Measurements from ENCODE around the gene PLPP4.

Gene PLPP4

DNA sequence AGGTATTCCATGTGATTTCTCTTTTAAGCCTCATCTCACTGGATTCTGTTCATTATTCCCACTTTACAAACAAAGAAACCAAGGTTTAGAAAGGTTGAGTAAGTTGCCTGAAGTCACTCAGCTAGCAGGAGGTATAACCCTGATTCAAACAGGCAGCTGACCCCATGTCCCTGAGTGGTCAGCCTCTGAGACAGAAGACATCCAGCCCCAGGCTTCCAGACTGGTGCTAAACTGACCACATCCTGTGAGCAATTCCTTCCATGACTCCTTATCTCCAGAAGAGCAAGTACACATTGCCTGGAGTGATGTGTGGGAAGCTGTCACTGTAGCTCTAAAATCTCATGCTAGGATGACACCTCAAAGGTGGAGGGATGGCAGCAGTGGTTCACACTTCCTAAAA, 3.7 kb downstream of the PLPP4 start:
- Histone ChIP-seq H3K36me3 (replicated peaks) (no peaks in the 10 kb centered on the region), H3K27me3 (ENCODE audit: low read depth) (0 out of 2 replicates have a peak, but pooled peaks cover 4% of the 10 kb centered on the region), H3K4me1 (no peaks in the 10 kb centered on the region), H3K4me3 (no peak overlapping the region), H3K9me3 (no peaks in the 10 kb centered on the region)
- no peak for DNase-seq (ENCODE audit: low spot score in 2 of 2)
- in situ Hi-C loops (cut with MboI; ENCODE audit: low sequenced_read_pairs), result no loop called here

- no peak for DNase-seq (ENCODE audit: low spot score in 2 of 2)
- Histone ChIP-seq H3K9me3 (no peaks in the 10 kb centered on the region), H3K4me1 (no peaks in the 10 kb centered on the region), H3K4me3 (no peak overlapping the region), H3K36me3 (replicated peaks) (no peaks in the 10 kb centered on the region), H3K27me3 (ENCODE audit: low read depth) (0 out of 2 replicates have a peak, but pooled peaks cover 4% of the 10 kb centered on the region)
- in situ Hi-C loops (cut with MboI; ENCODE audit: low sequenced_read_pairs), result no loop called here
Measured at GRCh38 chr10:120462018-120462682, 5.1 kb downstream of the PLPP4 start.

DNA sequence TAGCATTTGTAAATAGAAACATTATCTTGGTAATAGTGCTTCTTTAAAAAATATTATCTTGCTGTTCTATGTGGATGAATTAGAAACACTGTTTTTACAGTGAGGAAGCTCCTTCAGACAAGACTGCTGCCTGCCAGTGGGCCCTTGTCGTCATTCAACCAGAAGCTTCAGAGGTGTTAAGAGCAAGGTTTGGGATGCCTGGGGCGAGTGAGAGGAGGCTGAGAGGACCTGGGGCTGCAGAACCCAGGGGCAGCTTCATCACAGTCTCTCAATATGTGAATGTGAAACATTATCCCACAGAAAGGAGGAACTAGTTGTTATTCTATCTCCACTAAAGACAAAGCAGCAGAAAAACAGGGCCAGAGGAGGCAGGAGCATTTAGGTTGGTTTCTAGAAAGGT, 8.1 kb downstream of the PLPP4 start:
- in situ Hi-C loops (cut with MboI; ENCODE audit: low sequenced_read_pairs), result no loop called here
- no peak for DNase-seq (ENCODE audit: low spot score in 2 of 2)
- no peak overlapping the region for H3K4me3 ChIP-seq
- no peaks in the 10 kb centered on the region for H3K36me3 ChIP-seq (replicated peaks)
- H3K9me3 ChIP-seq, result no peaks in the 10 kb centered on the region
- no peaks in the 10 kb centered on the region for H3K4me1 ChIP-seq
- H3K27me3 ChIP-seq (ENCODE audit: low read depth), result no peaks in the 10 kb centered on the region

DNA sequence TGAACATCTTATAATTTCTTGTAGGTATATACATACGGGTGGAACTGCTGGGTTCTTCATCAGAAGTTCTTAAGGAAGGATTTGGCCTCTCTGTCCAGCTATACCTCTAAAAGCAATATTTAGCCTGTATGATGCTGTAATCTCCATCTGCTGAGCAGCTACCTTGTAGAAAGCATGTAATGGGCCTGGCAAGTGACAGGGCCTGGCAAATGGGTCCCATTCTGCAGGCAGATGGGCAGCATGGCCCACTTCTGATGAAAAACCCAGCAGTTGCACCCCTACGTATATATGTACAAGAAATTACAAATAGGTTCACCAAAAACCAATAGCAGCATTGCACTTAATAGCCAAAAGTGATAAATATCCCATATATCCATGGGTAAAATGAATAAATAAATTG, 9.0 kb downstream of the PLPP4 start:
- DNase-seq (ENCODE audit: low spot score in 2 of 2), result no peak
- in situ Hi-C loops (cut with MboI; ENCODE audit: low sequenced_read_pairs), result no loop called here
- H3K36me3 ChIP-seq (replicated peaks), result no peaks in the 10 kb centered on the region
- no peaks in the 10 kb centered on the region for H3K9me3 ChIP-seq
- H3K27me3 ChIP-seq (ENCODE audit: low read depth), result 0 out of 2 replicates have a peak, but pooled peaks cover 1% of the 10 kb centered on the region
- H3K4me1 ChIP-seq, result no peaks in the 10 kb centered on the region
- no peak overlapping the region for H3K4me3 ChIP-seq

DNA sequence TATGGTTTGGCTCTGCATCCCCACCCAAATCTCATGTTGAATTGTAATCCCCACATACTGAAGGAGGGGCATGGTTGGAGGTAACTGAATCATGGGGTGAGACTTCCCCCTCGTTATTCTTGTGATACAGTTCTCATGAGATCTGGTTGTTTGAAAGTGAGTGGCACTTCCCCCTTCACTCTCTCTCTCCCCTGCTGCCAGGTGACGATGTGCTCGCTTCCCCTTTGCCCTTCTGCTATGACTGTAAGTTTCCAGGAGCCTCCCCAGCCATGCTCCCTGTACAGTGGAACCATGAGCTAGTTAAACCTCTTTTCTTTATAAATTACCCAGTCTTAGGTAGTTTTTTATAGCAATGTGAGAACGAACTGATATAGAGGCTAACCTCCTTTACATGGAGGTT, 16.6 kb downstream of the PLPP4 start:
- no peaks in the 10 kb centered on the region for H3K36me3 ChIP-seq (replicated peaks)
- DNase-seq (ENCODE audit: low spot score in 2 of 2), result no peak
- no peaks in the 10 kb centered on the region for H3K4me1 ChIP-seq
- no peak overlapping the region for H3K4me3 ChIP-seq
- H3K9me3 ChIP-seq, result no peaks in the 10 kb centered on the region
- in situ Hi-C loops (cut with MboI; ENCODE audit: low sequenced_read_pairs), result no loop called here
- 0 out of 2 replicates have a peak, but pooled peaks cover 2% of the 10 kb centered on the region for H3K27me3 ChIP-seq (ENCODE audit: low read depth)

DNA sequence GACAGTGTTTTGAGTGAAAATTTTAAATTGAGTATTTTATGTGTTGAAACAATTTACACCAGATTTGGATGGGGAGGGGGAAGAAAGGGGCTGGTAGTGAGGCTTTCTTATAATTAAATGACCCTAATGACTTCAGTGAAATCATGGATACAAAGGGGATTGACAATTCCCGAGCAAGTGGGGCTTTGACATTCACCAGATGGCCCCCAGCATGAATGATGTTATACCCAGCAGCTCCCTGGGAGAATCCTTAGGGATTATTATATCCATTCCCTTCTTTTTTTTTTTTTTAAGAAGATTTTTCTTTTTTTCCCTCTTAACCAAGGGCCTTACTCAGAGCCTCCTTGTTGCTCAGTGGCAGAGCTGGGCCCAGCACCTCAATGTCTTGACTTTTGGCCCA, 17.9 kb downstream of the PLPP4 start:
- H3K4me1 ChIP-seq, result no peaks in the 10 kb centered on the region
- no peaks in the 10 kb centered on the region for H3K9me3 ChIP-seq
- H3K27me3 ChIP-seq (ENCODE audit: low read depth), result 0 out of 2 replicates have a peak, but pooled peaks cover 2% of the 10 kb centered on the region
- no peak overlapping the region for H3K4me3 ChIP-seq
- H3K36me3 ChIP-seq (replicated peaks), result no peaks in the 10 kb centered on the region
- in situ Hi-C loops (cut with MboI; ENCODE audit: low sequenced_read_pairs), result no loop called here
- DNase-seq (ENCODE audit: low spot score in 2 of 2), result no peak

GRCh38 chr10:120475844-120476791, 19.1 kb downstream of the PLPP4 start:
- Histone ChIP-seq H3K4me1 (no peaks in the 10 kb centered on the region), H3K9me3 (no peaks in the 10 kb centered on the region), H3K36me3 (replicated peaks) (no peaks in the 10 kb centered on the region), H3K27me3 (ENCODE audit: low read depth) (no peaks in the 10 kb centered on the region), H3K4me3 (no peak overlapping the region)
- DNase-seq (ENCODE audit: low spot score in 2 of 2), result no peak
- in situ Hi-C loops (cut with MboI; ENCODE audit: low sequenced_read_pairs), result no loop called here

DNA sequence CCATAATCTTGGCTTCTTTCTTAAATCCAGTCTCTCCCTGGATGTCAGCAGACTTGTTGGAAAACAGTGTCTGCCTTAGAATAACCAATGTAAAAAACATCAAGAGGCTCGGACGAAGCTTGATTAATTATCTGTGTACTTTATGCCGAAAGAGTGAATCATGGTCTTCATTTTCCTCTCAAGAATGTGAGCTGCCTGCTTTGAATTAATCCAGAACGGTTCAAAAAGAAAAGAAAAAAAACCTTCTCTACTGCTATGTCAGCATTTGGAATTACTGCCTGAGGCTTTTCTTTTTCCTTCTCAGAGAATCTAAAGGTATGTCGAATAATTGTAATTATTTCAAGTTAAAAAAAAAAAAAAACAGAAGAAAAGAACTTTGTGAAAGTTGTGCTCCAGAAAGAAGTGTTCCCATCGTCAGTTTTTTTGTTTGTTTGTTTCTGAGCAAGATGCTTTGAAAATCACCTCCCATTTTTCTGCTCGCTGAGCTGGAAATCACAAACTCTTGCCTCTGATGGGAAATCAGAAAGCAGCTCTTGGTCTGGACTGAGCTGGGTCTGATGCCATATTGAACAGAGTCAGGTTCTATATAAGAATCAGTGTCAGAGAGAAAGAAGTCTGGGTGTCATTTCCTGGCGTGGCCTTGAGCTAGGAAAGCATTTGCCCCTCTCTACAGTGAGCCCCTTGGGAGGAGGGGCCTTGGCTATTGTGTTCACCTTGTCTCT, 20.2 kb downstream of the PLPP4 start:
- no peaks in the 10 kb centered on the region for H3K9me3 ChIP-seq
- H3K4me1 ChIP-seq, result no peaks in the 10 kb centered on the region
- no peaks in the 10 kb centered on the region for H3K27me3 ChIP-seq (ENCODE audit: low read depth)
- H3K36me3 ChIP-seq (replicated peaks), result no peaks in the 10 kb centered on the region
- in situ Hi-C loops (cut with MboI; ENCODE audit: low sequenced_read_pairs), result no loop called here
- no peak for DNase-seq (ENCODE audit: low spot score in 2 of 2)
- H3K4me3 ChIP-seq, result no peak overlapping the region

- DNase-seq (ENCODE audit: low spot score in 2 of 2), result no peak
- H3K9me3 ChIP-seq, result no peaks in the 10 kb centered on the region
- no peak overlapping the region for H3K4me3 ChIP-seq
- H3K4me1 ChIP-seq, result no peaks in the 10 kb centered on the region
- in situ Hi-C loops (cut with MboI; ENCODE audit: low sequenced_read_pairs), result no loop called here
- H3K27me3 ChIP-seq (ENCODE audit: low read depth), result no peaks in the 10 kb centered on the region
- H3K36me3 ChIP-seq (replicated peaks), result no peaks in the 10 kb centered on the region
Measured at GRCh38 chr10:120477743-120478141, 20.7 kb downstream of the PLPP4 start.

DNA sequence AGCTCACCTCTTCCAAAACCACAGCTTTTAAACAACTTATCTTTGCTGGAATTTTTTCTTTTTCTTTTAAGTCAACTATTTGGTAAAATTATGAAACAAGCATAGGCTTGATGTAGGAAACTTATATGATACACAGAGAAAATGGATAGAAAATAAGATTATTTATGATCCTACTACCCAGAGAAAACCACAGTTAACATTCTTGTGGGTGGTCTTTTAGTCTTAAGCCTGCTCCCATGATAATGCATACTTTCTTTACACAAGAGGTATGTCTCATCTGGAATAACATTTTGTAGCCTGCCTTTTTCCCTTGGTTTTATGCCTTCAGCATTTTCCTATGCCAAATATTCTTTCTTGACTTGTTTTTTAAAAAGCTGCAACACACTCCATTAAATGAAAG, 21.4 kb downstream of the PLPP4 start:
- in situ Hi-C loops (cut with MboI; ENCODE audit: low sequenced_read_pairs), result no loop called here
- Histone ChIP-seq H3K4me3 (no peak overlapping the region), H3K36me3 (replicated peaks) (no peaks in the 10 kb centered on the region), H3K27me3 (ENCODE audit: low read depth) (no peaks in the 10 kb centered on the region), H3K4me1 (no peaks in the 10 kb centered on the region), H3K9me3 (no peaks in the 10 kb centered on the region)
- DNase-seq (ENCODE audit: low spot score in 2 of 2), result no peak

DNA sequence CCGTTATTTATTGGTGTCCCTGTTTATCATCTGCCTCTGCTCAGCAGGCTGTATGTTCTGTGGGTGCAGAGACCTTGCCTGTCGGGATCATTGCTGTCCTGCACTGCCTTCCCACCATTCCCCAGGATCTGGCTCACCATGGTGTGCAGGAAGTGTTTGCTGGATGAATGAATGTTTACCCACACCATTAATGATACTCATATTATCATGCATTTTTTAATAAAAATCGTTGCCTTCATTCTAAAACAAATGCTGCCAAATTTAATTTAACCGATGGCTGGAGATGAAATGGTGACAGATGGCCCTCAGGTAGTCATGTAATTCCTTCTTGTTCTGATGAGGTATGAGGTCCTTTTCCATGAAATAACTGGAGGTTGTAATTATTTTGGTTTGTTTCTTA, 22.5 kb downstream of the PLPP4 start:
- Histone ChIP-seq H3K36me3 (replicated peaks) (no peaks in the 10 kb centered on the region), H3K27me3 (ENCODE audit: low read depth) (no peaks in the 10 kb centered on the region), H3K9me3 (no peaks in the 10 kb centered on the region), H3K4me3 (no peak overlapping the region), H3K4me1 (no peaks in the 10 kb centered on the region)
- DNase-seq (ENCODE audit: low spot score in 2 of 2), result no peak
- in situ Hi-C loops (cut with MboI; ENCODE audit: low sequenced_read_pairs), result no loop called here

GRCh38 chr10:120480065-120480600, 23.1 kb downstream of the PLPP4 start:
- DNase-seq (ENCODE audit: low spot score in 2 of 2), result no peak
- in situ Hi-C loops (cut with MboI; ENCODE audit: low sequenced_read_pairs), result no loop called here
- H3K27me3 ChIP-seq (ENCODE audit: low read depth), result no peaks in the 10 kb centered on the region
- no peaks in the 10 kb centered on the region for H3K4me1 ChIP-seq
- H3K36me3 ChIP-seq (replicated peaks), result no peaks in the 10 kb centered on the region
- no peak overlapping the region for H3K4me3 ChIP-seq
- no peaks in the 10 kb centered on the region for H3K9me3 ChIP-seq

GRCh38 chr10:120480848-120481247, 23.8 kb downstream of the PLPP4 start:
- H3K4me1 ChIP-seq, result no peaks in the 10 kb centered on the region
- in situ Hi-C loops (cut with MboI; ENCODE audit: low sequenced_read_pairs), result no loop called here
- no peak overlapping the region for H3K4me3 ChIP-seq
- no peaks in the 10 kb centered on the region for H3K36me3 ChIP-seq (replicated peaks)
- no peaks in the 10 kb centered on the region for H3K9me3 ChIP-seq
- DNase-seq (ENCODE audit: low spot score in 2 of 2), result no peak
- no peaks in the 10 kb centered on the region for H3K27me3 ChIP-seq (ENCODE audit: low read depth)

Data from HAP-1 (cell line).